DMS153 treated with DMSO at 0.1 percent for 48 hours (cell line): Measurements from ENCODE around the gene RAB15.
"Not testable (repeated sequence)": the region's sequence is repeated elsewhere in the genome, so short reads cannot be mapped to it uniquely, and the experiment has no call there.

Experiments
- DNase-seq: peaks from one replicate; lab custom pipeline; 2025; ENCODE audit not compliant: unreplicated experiment; lab: John Stamatoyannopoulos, UW

Gene RAB15

DNA sequence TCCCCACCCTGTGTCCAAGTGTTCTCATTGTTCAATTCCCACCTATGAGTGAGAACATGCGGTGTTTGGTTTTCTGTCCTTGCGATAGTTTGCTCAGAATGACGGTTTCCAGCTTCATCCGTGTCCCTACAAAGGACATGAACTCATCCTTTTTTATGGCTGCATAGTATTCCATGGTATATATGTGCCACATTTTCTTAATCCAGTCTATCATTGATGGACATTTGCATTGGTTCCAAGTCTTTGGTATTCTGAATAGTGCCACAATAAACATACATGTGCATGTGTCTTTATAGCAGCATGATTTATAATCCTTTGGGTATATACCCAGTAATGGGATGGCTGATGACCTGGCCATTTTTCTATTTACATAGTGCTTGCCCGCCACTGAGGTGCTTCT, 58.7 kb downstream of the RAB15 start:
- not testable (repeated sequence) for DNase-seq

DNA sequence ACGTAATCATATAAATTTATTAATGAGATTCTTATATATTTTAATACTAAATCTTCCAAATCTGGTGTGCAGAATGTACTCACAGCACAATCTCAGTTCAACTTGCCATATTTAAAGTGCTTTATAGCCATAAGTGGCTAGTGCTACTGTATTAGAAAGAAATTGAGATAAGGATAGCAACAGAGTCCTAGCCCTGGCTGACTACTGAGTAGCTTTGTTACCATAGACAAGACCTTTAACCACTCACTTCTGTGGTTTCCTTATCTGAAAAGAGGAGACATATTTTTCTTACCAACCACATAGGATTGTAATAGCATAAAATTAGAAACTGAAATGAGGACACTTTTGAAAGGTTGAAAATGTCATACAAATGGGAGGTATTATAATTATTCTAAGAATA, 59.9 kb downstream of the RAB15 start:
- no peak for DNase-seq

DNA sequence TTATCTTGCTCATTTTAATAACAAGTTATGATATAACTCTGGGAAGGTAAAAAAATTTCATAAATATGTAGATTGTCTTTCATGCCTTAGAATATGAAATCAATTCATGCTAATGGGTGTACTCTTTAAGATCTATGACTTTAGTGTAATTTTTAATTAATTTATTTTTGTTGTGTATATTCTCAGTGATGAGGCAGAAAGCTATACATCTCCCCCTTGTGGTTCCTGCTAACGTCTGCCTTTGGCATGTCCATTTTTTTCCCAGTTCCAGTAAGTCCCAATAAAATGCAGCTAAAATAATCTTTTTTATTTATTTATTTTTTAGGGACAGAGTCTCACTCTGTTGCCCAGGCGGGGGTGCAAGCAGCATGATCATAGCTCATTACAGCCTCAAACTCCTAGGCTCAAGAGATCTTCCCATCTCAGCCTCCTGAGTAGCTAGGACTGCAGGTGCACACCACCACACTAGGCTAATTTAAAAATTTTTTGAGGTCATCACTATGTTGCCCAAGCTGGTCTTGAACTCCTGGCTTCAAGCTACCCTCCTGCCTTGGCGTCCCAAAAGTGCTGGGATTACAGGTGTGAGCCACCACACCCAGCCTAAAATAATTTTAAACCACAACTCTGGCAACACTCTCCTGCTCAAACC, 61.2 kb downstream of the RAB15 start:
- DNase-seq = no peak

DNA sequence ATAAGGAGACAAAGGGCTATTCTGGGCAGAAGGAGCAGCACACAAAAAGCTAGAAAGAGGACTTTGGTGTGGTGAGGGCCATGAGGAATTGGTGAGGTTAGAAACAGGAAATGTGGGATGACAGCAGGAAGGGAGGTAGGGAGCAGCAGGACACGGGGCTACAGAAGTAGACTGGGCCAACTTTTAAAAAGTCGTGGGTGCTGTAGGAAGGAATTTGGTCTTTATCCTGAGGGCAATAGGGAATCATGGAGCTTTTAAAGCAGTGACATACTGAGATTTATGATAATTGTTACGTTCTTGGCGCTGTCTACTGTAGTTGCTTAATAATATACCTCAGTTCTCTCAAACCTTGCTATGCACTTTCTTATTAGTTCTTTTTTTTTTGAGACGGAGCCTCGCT, 66.1 kb downstream of the RAB15 start:
- DNase-seq = no peak

DNA sequence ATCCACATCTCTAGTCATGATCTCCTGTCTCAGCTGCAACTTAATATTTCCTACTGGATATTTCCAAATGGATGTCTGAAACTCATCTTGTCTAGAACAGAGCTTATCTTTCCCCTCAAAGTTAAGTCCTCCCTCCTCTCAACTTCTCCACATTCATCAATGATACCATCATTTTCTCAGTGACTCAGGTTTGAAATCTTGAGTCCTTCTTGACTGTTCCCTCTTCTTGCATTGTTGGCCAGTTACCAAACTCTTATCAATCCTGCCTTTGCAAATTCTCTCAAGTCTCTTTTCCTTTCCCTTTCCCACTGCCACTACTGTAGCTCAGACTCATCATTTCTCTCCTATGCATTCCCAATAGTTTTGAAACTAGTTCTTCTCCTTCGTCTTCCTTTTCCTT, 72.2 kb downstream of the RAB15 start:
- no peak for DNase-seq
